IMR-90 (cell line): ENCODE results near the gene SYNGR3. TPM values are rescaled to one million over a fixed set of nuclear protein-coding genes. Genes with fewer than 3 reads are reported as not detected.

ENCODE experiments used
- BHLHE40 ChIP-seq: fragments of 150-350 bp; IDR thresholded peaks from 2 replicates; pipeline ENCODE4 v1.6.1; 2016; ENCODE audit warnings: mild to moderate bottlenecking, low read depth, low read length
- FOS ChIP-seq: fragments of 150-350 bp; IDR thresholded peaks from 2 replicates; pipeline ENCODE4 v1.6.1; 2016; ENCODE audit warnings: low read depth, low read length
- POLR2A ChIP-seq: IDR thresholded peaks from 2 replicates; pipeline ENCODE4 v1.6.1; 2012; ENCODE audit warnings: mild to moderate bottlenecking, low read depth, low read length
- RAD21 ChIP-seq: IDR thresholded peaks from 2 replicates; pipeline ENCODE4 v1.6.1; 2012; ENCODE audit warnings: low read length, improper control_type of control experiment
- RCOR1 ChIP-seq: IDR thresholded peaks from 2 replicates; pipeline ENCODE4 v1.6.1; 2012; ENCODE audit warnings: mild to moderate bottlenecking, low read length, improper control_type of control experiment; ENCODE audit not compliant: insufficient replicate concordance
- polyA plus RNA-seq, 3 experiments: library from polyadenylated mRNA; depleted of rRNA; stranded (reverse); fragments of >200 nt; gene quantifications; 2 replicates each; pipeline ENCODE4 v1.2.3, GENCODE V29; 2012; ENCODE audit warnings: low replicate concordance in 1 of 3
- total RNA-seq: library from RNA; depleted of rRNA; stranded (reverse); fragments of >200 nt; gene quantifications from 2 replicates; pipeline ENCODE4 v1.2.3, GENCODE V29; 2012

Gene SYNGR3
- total and polyA plus RNA-seq, 2 of the 4 experiments (the other 2 are of a cell fraction), result 1.8 to 5.8 TPM

- TF ChIP-seq RAD21 (no peak), RCOR1 (no peak), POLR2A (no peak), FOS (no peak), BHLHE40 (no peak)
Observed at GRCh38 chr16:1940273-1941161, 49.3 kb upstream of the SYNGR3 start (continued).
